Activated T-cell treated with anti-CD3 and anti-CD28 coated beads for 24 hours (primary cell): Measurements from ENCODE around the gene CCDC180.
"Not testable (repeated sequence)": the region's sequence is repeated elsewhere in the genome, so short reads cannot be mapped to it uniquely, and the experiment has no call there.

Experiments
- DNase-seq: peaks from one replicate; pipeline ENCODE4 v3.0.0-alpha.2; 2020; ENCODE audit warnings: low read depth

CCDC180 gene

GRCh38 chr9:97311798-97312500, 4.5 kb downstream of the CCDC180 start:
- no peak for DNase-seq

- no peak for DNase-seq
Measured at GRCh38 chr9:97312556-97312955, 5.1 kb downstream of the CCDC180 start.

DNA sequence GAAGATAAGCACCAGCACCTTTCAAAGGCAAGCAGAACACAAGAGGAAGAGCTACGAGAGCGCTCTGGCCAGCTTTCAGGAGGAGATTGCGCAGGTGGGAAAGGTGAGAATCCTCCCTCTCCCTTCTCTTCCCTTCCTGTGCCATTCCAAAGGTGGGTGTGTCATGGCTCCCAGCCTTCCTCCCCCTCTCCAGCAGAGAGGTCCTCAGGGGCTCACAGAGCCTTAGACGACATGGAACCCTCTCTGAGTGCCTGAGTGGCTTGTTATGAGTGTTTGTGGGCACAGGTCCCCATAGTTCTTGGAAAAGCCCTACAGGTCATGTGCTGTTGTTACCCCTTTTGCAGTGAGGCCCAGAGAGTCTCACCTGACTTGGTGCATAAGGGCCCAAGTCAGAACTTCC, 5.8 kb downstream of the CCDC180 start:
- no peak for DNase-seq

GRCh38 chr9:97313746-97314145, 6.3 kb downstream of the CCDC180 start:
- no peak for DNase-seq

GRCh38 chr9:97314503-97314902, 7.0 kb downstream of the CCDC180 start:
- no peak for DNase-seq

- no peak for DNase-seq
Measured at GRCh38 chr9:97315550-97315949, 8.1 kb downstream of the CCDC180 start.

GRCh38 chr9:97316904-97317303, 9.4 kb downstream of the CCDC180 start:
- DNase-seq = no peak

DNA sequence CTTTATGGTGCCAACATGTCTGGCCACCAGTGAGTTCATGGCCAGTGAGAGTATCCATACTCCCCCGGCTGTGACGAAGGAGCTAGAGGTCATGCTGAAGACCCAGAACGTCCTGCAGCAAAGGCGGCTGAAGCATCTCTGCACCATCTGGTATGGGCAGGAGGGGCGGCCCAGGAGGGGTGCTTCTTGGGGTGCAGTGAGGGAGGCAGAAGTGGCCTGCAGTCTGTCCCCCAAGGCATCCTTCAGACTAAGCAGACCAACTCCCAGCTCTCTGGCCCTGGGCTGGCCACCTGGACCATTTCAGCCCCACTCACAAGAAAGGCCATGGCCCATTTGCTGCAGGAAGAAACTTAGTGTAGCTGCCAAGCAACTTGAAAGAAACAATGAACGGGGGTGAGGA, 11.0 kb downstream of the CCDC180 start:
- DNase-seq = no peak

GRCh38 chr9:97319395-97319794, 11.9 kb downstream of the CCDC180 start:
- no peak for DNase-seq

DNA sequence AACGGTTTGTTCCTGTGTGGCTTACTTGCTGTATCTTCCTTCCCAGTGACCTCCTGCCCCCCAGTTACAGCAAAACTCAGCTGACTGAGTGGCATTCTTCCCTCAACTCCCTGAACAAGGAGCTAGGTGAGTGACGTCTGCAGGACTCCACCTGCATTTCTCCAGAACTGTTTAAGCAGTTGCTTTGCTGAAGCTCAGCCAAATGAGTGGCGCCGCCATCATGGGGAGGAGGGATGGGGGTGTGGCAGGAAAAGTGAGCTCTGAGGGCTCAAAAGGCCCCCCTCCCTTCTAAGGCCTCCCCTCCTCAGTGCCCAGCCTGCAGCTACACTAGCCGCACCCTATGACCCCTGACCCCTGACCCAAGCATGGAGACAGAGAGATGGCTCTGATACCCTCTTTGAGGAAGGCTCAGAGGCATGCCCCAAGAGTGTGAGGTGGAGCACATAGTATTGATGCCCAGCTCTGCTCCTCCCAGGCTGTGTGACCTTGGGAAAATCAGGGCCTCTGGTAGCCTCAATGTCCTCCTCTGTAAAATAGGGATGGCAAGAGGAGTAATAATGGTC, 12.7 kb downstream of the CCDC180 start:
- DNase-seq = no peak

DNA sequence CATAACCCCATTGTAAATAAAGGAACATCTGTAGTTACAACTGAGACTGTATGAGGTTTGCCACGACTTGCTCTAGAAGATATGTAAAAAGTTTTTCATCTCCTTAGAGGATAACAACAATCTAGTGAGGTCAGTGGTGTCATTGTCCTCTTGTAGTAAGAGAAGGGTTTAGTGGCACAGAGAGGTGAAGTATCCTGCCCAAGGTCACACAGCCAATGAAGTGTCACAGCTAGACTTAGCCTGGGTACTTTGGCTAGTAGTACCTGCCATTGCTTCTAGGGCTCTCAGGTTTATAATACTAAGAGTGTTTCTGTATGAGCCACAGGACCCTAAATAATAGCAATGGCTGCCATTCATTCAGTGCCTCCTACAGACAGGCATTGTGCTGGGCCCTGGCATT, 13.8 kb downstream of the CCDC180 start:
- no peak for DNase-seq

GRCh38 chr9:97321691-97322090, 14.2 kb downstream of the CCDC180 start:
- DNase-seq = no peak

GRCh38 chr9:97322105-97322504, 14.6 kb downstream of the CCDC180 start:
- DNase-seq = no peak

- DNase-seq = no peak
Measured at GRCh38 chr9:97324954-97325353, 17.5 kb downstream of the CCDC180 start.

GRCh38 chr9:97327562-97327961, 20.1 kb downstream of the CCDC180 start:
- no peak for DNase-seq

- no peak for DNase-seq
Measured at GRCh38 chr9:97332993-97333392, 25.5 kb downstream of the CCDC180 start.

- not testable (repeated sequence) for DNase-seq
Measured at GRCh38 chr9:97335622-97336021, 28.2 kb downstream of the CCDC180 start.

DNA sequence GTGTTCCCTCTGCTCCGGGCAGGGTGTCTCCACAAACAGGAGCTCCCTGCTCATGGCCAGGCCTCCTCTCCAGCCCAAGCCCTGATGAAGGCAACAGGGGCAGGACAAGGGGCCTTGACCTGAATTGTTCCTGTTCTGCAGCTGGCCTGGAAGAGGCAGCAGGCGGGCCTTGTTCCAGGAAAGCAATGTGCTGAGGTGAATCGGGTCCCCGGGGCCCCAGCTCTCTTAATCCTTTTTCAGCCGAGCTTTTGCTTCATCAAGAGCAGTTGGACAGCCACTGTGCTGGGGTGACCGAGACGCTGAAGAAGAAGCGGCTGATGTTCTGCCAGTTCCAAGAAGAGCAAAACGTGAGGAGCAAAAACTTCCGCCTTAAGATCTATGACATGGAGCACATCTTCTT, 41.4 kb downstream of the CCDC180 start:
- no peak for DNase-seq

DNA sequence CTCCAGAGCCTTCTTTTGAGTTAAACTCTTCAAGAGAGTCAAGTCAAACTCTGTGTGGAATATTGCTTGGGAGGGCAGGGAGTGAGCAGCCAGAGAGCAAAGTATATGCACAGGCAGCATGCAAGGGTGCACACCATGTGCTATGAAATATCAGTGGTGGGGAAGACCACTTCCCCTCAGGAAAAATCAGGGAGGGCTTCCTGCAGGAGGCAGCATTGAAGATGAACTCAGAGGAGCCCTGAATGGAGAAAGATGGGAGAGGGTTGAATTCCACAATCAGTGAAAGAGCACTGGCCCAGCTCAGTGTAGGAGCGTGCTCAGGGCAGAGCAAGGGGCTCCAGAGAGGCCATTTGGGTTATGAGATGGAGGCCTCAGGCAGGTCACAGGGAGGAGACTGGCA, 41.9 kb downstream of the CCDC180 start:
- DNase-seq = no peak

DNA sequence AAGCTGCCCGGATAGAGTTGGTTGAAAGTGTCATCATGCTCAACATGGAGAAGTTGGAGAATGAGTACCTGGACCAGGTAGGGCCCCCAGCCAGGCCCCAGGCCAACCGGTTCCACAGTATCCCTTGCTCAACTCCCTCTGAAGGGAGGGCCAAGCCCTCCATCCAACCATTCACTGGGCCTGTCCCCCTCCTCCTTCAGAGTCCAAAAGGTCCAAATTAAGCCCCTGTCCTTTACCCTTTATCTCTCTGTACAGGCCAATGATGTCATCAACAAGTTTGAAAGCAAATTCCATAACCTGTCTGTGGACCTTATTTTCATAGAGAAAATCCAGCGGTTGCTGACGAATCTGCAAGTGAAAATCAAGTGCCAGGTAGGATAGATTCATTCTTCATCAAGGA, 47.2 kb downstream of the CCDC180 start:
- no peak for DNase-seq

- no peak for DNase-seq
Measured at GRCh38 chr9:97357056-97357455, 49.6 kb downstream of the CCDC180 start.
